K562 (cell line): ENCODE data around the gene SLC3A2. TPM values are rescaled to one million over a fixed set of nuclear protein-coding genes. Genes with fewer than 3 reads are reported as not detected.

Source experiments
- ATAC-seq: fragments of 200-7000 bp; cut with Tn5 transposase; 3 replicates; pipeline ENCODE4 v1.9.1; 2020; ENCODE audit warnings: moderate library complexity
- BruUV-seq: library from RNA; stranded (reverse); fragments of 400-500 nt; replicated peaks from 2 replicates; lab custom pipeline; 2021; lab: Mats Ljungman, UMichigan
- CTCF ChIA-PET: fragments of 300-600 bp; formaldehyde crosslinking; extraction: SDS; loops from one replicate; lab custom pipeline; 2021; ENCODE audit warnings: low intra/inter-chr PET ratio; lab: Yijun Ruan, JAX
- POLR2A ChIA-PET: fragments of 300-600, 350-650 bp; sonication (Branson Sonifier 250); formaldehyde crosslinking; extraction: SDS; loops from one replicate; lab custom pipeline; 2021; ENCODE audit warnings: antibody characterized with exemption, inconsistent platforms; lab: Yijun Ruan, JAX
- DNase-seq, 4 experiments: peaks; one replicate each; pipeline versions ENCODE4 v3.0.0 to v3.0.0-alpha.2; 2011 to 2018; ENCODE audit warnings: low spot score in 3 of 4, mixed read lengths in 3 of 4; ENCODE audit errors: extremely low read depth in 1 of 4
- FAIRE-seq: peaks from 2 replicates; lab custom pipeline; 2011; peaks lifted over from hg19 to GRCh38; lab: Jason Lieb, UNC
- H2AFZ ChIP-seq: 2 replicates; pipeline ENCODE4 v1.6.0; 2011; ENCODE audit warnings: low read depth, low read length, control low read depth, inconsistent platforms
- H3K27ac ChIP-seq: fragments of 200-600 bp; 3 replicates; pipeline ENCODE4 v1.8.0; 2011; ENCODE audit warnings: low read depth, mild to moderate bottlenecking, control low read depth, inconsistent platforms, low read length, moderate library complexity, mixed read lengths; ENCODE audit errors: extremely low read depth
- H3K27me3 ChIP-seq, 2 experiments: fragments of 300-600 bp in 1 of 2; 2 replicates in 1 of 2; 3 replicates in 1 of 2; pipeline versions ENCODE4 v1.6.0 to v1.8.0; 2011; ENCODE audit warnings: inconsistent platforms in 2 of 2, low read length in 2 of 2, mild to moderate bottlenecking in 1 of 2, mixed read lengths in 1 of 2, moderate library complexity in 1 of 2; ENCODE audit not compliant: control insufficient read depth in 2 of 2, insufficient read depth in 2 of 2
- H3K36me3 ChIP-seq: fragments of 300-600 bp; 3 replicates; pipeline ENCODE4 v1.8.0; 2011; ENCODE audit warnings: mild to moderate bottlenecking, low read length, inconsistent platforms; ENCODE audit not compliant: control insufficient read depth, insufficient read depth
- H3K4me1 ChIP-seq, 2 experiments: fragments of 200-600 bp in 1 of 2; replicated peaks in 1 of 2; 2 replicates in 1 of 2; 3 replicates in 1 of 2; pipeline versions ENCODE4 v1.5.1 to v1.8.0; 2011; ENCODE audit warnings: inconsistent platforms in 2 of 2, low read length in 2 of 2, mild to moderate bottlenecking in 1 of 2, mixed read lengths in 1 of 2, moderate library complexity in 1 of 2; ENCODE audit not compliant: control insufficient read depth in 2 of 2, insufficient read depth in 2 of 2
- H3K4me2 ChIP-seq: 2 replicates; pipeline ENCODE4 v1.6.1; 2011; ENCODE audit warnings: low read length, control low read depth, inconsistent platforms, mixed read lengths; ENCODE audit not compliant: insufficient read depth
- H3K4me3 ChIP-seq: fragments of 200-600 bp; sonication (generic), shearing (Covaris generic); 2 replicates; pipeline ENCODE4 v1.5.1; 2016; ENCODE audit warnings: control low read depth, inconsistent platforms
- H3K79me2 ChIP-seq: fragments of 200-600 bp; 3 replicates; pipeline ENCODE4 v1.8.0; 2011; ENCODE audit warnings: low read length, inconsistent platforms; ENCODE audit not compliant: control insufficient read depth, insufficient read depth
- H3K9ac ChIP-seq, 2 experiments: 2 replicates each; pipeline versions ENCODE4 v1.6.0 to v1.6.1; 2011; ENCODE audit warnings: low read depth in 2 of 2, low read length in 2 of 2, control low read depth in 1 of 2, inconsistent platforms in 1 of 2, mild to moderate bottlenecking in 1 of 2, mixed read lengths in 1 of 2; ENCODE audit not compliant: insufficient read depth in 1 of 2
- H3K9me1 ChIP-seq: one replicate; pipeline ENCODE4 v1.6.0; 2011; ENCODE audit warnings: inconsistent platforms, mild to moderate bottlenecking, low read length, moderate library complexity; ENCODE audit not compliant: control insufficient read depth, insufficient read depth
- H3K9me3 ChIP-seq: replicated peaks from 2 replicates; pipeline ENCODE4 v1.5.1; 2011; ENCODE audit warnings: low read depth, low read length, inconsistent platforms; ENCODE audit not compliant: control insufficient read depth, insufficient read depth
- H4K20me1 ChIP-seq: replicated peaks from 2 replicates; pipeline ENCODE4 v1.6.1; 2011; ENCODE audit warnings: low read length, inconsistent platforms, mixed read lengths; ENCODE audit not compliant: control insufficient read depth, insufficient read depth
- EP400 ChIP-seq: fragments of 450-650 bp; IDR thresholded peaks from 2 replicates; pipeline ENCODE4 v1.6.1; 2017; ENCODE audit warnings: antibody characterized with exemption, mild to moderate bottlenecking, moderate library complexity
- ESRRA ChIP-seq: fragments of 450-650 bp; IDR thresholded peaks from 2 replicates; pipeline ENCODE4 v1.6.1; 2014; ENCODE audit warnings: low read depth, mild to moderate bottlenecking, moderate library complexity, borderline replicate concordance
- HDAC1 ChIP-seq, 2 experiments: fragments of 450-650 bp; IDR thresholded peaks; 2 replicates each; pipeline ENCODE4 v1.6.1; 2016 to 2017; ENCODE audit warnings: inconsistent platforms in 1 of 2, mild to moderate bottlenecking in 1 of 2, moderate library complexity in 1 of 2
- HNRNPH1 ChIP-seq: fragments of 200-400 bp; formaldehyde crosslinking; optimal IDR thresholded peaks from 2 replicates; pipeline ENCODE3; 2017; ENCODE audit warnings: low read depth, mild to moderate bottlenecking, low read length, moderate library complexity
- POLR2G ChIP-seq: fragments of 200-400 bp; formaldehyde crosslinking; IDR thresholded peaks from 2 replicates; pipeline ENCODE4 v1.6.1; 2017; ENCODE audit warnings: low read depth, mild to moderate bottlenecking, antibody characterized with exemption, low read length, moderate library complexity
- YBX1 ChIP-seq: fragments of 450-650 bp; IDR thresholded peaks from 2 replicates; pipeline ENCODE4 v1.7.1; 2016; ENCODE audit warnings: mild to moderate bottlenecking
- ZNF174 ChIP-seq: fragments of 250-450 bp; sonication (Bioruptor Pico); IDR thresholded peaks from 2 replicates; pipeline ENCODE4 v1.4.0; 2020; ENCODE audit warnings: mild to moderate bottlenecking
- ZNF354B ChIP-seq: fragments of 250-450 bp; sonication (Bioruptor Pico); IDR thresholded peaks from 2 replicates; pipeline ENCODE4 v1.4.0; 2020
- WGBS: fragments of 100-300 bp; shearing (Covaris generic); methylation state at CpG from one replicate; pipeline ENCODE4 v1.1.6; 2016; ENCODE audit warnings: low coverage, mixed read lengths; ENCODE audit not compliant: insufficient coverage; ENCODE audit errors: missing lambda C conversion rate; 5-methylcytosine and 5-hydroxymethylcytosine counted together
- in situ Hi-C: fragments of 300-500 bp; cut with MboI; formaldehyde crosslinking; loops from 4 replicates; pipeline ENCODE4 v1.15.0; 2018; ENCODE audit warnings: inconsistent platforms, mixed read lengths
- intact Hi-C: fragments of 100-400 bp; cut with micrococcal nuclease; formaldehyde crosslinking; loops from 2 replicates; pipeline ENCODE4 v1.14.2; 2022
- polyA plus RNA-seq, 8 experiments: library from polyadenylated mRNA; depleted of rRNA in 4 of 8; stranded (reverse) in 5 of 8; unstranded in 3 of 8; fragments of >200 nt; fragmentation: Nextera tagmentation in 2 of 8; fragmentation: Illumina TruSeq in 1 of 8; extraction: Ambion mirVana in 2 of 8; extraction: Trizol in 1 of 8; gene quantifications; 2 replicates each; pipeline versions ENCODE4 v1.2.1 to v1.2.3, GENCODE V29; 2011 to 2014; ENCODE audit warnings: inconsistent platforms in 1 of 8, missing spikeins in 1 of 8
- total RNA-seq, 7 experiments: library from RNA; depleted of rRNA in 6 of 7; stranded (reverse); fragments of >200 nt in 6 of 7; fragmentation: Illumina TruSeq in 2 of 7; extraction: Trizol in 2 of 7; gene quantifications; 2 replicates each; pipeline versions ENCODE4 v1.2.1 to v1.2.3, GENCODE V29; 2011 to 2021; ENCODE audit warnings: low replicate concordance in 1 of 7
- TF ChIP-seq, protein P1 (sequence below), 2 experiments: fragments of 150-350 bp in 1 of 2; IDR thresholded peaks; 2 replicates each; pipeline ENCODE4 v1.6.1; 2012 to 2016; ENCODE audit warnings: low read depth in 2 of 2, low read length in 2 of 2, mild to moderate bottlenecking in 1 of 2, moderate library complexity in 1 of 2
- TF ChIP-seq, protein P2 (sequence below): sonication (generic); formaldehyde crosslinking; IDR thresholded peaks from 2 replicates; pipeline ENCODE4 v1.8.0; 2023; ENCODE audit warnings: mild to moderate bottlenecking, missing genetic modification reagents
- TF ChIP-seq, protein P3 (sequence below): fragments of 250-450 bp; sonication (Bioruptor Pico); IDR thresholded peaks from 2 replicates; pipeline ENCODE4 v1.5.0; 2022; ENCODE audit warnings: mild to moderate bottlenecking

Gene SLC3A2
- total and polyA plus RNA-seq, 9 of the 15 experiments (the other 6 are each of a cell fraction or from before 2014, with no cell fraction given), result 20.0 to 296 (median 214) TPM

- no peak for TF ChIP-seq ESRRA
- no peak for TF ChIP-seq YBX1
- no peak for TF ChIP-seq HNRNPH1
Observed at GRCh38 chr11:62857541-62857982, 23.1 kb upstream of the SLC3A2 start (continued).

DNA sequence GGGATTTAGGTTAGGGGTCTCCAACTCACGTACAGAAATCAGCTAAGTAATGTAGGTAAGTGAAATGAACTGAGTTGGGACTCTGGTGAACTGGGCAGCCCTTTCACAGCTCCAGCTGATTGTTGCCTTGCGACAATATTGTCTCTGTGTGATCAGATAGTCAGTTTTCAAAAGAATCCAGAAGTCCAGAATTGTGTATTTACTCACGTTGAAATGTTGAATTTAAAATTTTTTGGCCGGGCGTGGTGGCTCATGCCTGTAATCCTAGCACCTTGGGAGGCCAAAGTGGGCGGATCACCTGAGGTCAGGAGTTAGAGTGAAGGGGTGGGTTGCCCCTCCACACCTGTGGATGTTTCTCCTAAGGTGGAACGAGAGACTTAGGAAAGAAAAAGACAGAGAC is 22.5 kb upstream of the SLC3A2 start:
- no TSS peak for BruUV-seq
- peaks cover 26% of the 10 kb centered on the region in 2 experiments; a peak in 4 of 5 replicates for H3K4me1 ChIP-seq
- TF ChIP-seq POLR2G, result no peak
- TF ChIP-seq, protein P1, sequence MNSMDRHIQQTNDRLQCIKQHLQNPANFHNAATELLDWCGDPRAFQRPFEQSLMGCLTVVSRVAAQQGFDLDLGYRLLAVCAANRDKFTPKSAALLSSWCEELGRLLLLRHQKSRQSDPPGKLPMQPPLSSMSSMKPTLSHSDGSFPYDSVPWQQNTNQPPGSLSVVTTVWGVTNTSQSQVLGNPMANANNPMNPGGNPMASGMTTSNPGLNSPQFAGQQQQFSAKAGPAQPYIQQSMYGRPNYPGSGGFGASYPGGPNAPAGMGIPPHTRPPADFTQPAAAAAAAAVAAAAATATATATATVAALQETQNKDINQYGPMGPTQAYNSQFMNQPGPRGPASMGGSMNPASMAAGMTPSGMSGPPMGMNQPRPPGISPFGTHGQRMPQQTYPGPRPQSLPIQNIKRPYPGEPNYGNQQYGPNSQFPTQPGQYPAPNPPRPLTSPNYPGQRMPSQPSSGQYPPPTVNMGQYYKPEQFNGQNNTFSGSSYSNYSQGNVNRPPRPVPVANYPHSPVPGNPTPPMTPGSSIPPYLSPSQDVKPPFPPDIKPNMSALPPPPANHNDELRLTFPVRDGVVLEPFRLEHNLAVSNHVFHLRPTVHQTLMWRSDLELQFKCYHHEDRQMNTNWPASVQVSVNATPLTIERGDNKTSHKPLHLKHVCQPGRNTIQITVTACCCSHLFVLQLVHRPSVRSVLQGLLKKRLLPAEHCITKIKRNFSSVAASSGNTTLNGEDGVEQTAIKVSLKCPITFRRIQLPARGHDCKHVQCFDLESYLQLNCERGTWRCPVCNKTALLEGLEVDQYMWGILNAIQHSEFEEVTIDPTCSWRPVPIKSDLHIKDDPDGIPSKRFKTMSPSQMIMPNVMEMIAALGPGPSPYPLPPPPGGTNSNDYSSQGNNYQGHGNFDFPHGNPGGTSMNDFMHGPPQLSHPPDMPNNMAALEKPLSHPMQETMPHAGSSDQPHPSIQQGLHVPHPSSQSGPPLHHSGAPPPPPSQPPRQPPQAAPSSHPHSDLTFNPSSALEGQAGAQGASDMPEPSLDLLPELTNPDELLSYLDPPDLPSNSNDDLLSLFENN (IDR thresholded peaks at IDR 0.05; ENCODE audit: low read depth in 2 of 2, low read length in 2 of 2), result no peak
- TF ChIP-seq, protein P2, sequence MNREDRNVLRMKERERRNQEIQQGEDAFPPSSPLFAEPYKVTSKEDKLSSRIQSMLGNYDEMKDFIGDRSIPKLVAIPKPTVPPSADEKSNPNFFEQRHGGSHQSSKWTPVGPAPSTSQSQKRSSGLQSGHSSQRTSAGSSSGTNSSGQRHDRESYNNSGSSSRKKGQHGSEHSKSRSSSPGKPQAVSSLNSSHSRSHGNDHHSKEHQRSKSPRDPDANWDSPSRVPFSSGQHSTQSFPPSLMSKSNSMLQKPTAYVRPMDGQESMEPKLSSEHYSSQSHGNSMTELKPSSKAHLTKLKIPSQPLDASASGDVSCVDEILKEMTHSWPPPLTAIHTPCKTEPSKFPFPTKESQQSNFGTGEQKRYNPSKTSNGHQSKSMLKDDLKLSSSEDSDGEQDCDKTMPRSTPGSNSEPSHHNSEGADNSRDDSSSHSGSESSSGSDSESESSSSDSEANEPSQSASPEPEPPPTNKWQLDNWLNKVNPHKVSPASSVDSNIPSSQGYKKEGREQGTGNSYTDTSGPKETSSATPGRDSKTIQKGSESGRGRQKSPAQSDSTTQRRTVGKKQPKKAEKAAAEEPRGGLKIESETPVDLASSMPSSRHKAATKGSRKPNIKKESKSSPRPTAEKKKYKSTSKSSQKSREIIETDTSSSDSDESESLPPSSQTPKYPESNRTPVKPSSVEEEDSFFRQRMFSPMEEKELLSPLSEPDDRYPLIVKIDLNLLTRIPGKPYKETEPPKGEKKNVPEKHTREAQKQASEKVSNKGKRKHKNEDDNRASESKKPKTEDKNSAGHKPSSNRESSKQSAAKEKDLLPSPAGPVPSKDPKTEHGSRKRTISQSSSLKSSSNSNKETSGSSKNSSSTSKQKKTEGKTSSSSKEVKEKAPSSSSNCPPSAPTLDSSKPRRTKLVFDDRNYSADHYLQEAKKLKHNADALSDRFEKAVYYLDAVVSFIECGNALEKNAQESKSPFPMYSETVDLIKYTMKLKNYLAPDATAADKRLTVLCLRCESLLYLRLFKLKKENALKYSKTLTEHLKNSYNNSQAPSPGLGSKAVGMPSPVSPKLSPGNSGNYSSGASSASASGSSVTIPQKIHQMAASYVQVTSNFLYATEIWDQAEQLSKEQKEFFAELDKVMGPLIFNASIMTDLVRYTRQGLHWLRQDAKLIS (CRISPR knock-in tag), result no peak
- no peak for TF ChIP-seq ZNF354B (CRISPR knock-in tag)
- no peak for TF ChIP-seq ZNF174 (CRISPR knock-in tag)
- TF ChIP-seq, protein P3, sequence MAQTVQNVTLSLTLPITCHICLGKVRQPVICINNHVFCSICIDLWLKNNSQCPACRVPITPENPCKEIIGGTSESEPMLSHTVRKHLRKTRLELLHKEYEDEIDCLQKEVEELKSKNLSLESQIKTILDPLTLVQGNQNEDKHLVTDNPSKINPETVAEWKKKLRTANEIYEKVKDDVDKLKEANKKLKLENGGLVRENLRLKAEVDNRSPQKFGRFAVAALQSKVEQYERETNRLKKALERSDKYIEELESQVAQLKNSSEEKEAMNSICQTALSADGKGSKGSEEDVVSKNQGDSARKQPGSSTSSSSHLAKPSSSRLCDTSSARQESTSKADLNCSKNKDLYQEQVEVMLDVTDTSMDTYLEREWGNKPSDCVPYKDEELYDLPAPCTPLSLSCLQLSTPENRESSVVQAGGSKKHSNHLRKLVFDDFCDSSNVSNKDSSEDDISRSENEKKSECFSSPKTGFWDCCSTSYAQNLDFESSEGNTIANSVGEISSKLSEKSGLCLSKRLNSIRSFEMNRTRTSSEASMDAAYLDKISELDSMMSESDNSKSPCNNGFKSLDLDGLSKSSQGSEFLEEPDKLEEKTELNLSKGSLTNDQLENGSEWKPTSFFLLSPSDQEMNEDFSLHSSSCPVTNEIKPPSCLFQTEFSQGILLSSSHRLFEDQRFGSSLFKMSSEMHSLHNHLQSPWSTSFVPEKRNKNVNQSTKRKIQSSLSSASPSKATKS (CRISPR knock-in tag), result no peak
- no peak for TF ChIP-seq EP400
- 0 out of 4 replicates have a peak, but pooled peaks of 1 of the 2 experiments have one; percentile 28 for TF ChIP-seq HDAC1 (IDR thresholded peaks at IDR 0.05)

More for the DNA sequence above, 22.5 kb upstream of the SLC3A2 start:
- Histone ChIP-seq H3K9me1 (no peaks in the 10 kb centered on the region), H3K27me3 (no peaks in the 10 kb centered on the region), H2AFZ (no peak overlapping the region), H3K79me2 (peaks cover 99% of the 10 kb centered on the region), H4K20me1 (peaks cover 23% of the 10 kb centered on the region), H3K27ac (peak overlapping the region; percentile 99), H3K9me3 (no peaks in the 10 kb centered on the region), H3K9ac (peak overlapping the region; percentile 29 to 96; a peak in 3 of 4 replicates), H3K4me2 (peak overlapping the region; percentile 99), H3K4me3 (peak overlapping the region; percentile 74), H3K36me3 (peaks cover 54% of the 10 kb centered on the region)
- ChIA-PET CTCF (no interaction called here), POLR2A (interaction anchor here (0.6 to 10.0 kb wide), 11 partner anchors 8 to 193 kb away, joined by 3 to 403 read pairs (median 3); partner anchors contain the start of genes C11orf98, CSKMT, HNRNPUL2 and SLC3A2)
- FAIRE-seq, result no peak
- intact Hi-C loops, result loop anchor here (5.0 kb wide), 1 partner anchor 461 kb away; no protein-coding TSS in a partner anchor
- peak in 1 of 4 experiments; percentile 44 for DNase-seq
- WGBS, result 2% methylated on average over 7 of the region's 7 CpGs
- no peak for ATAC-seq
- in situ Hi-C loops, result loop anchor here (25.0 kb wide), 1 partner anchor 471 kb away; no protein-coding TSS in a partner anchor
